SK-N-SH (cell line): ENCODE data around the gene ELAVL4. TPM values are rescaled to one million over a fixed set of nuclear protein-coding genes. Genes with fewer than 3 reads are reported as not detected.

Source experiments
- CTCF ChIA-PET: fragments of 300-600, 350-600 bp; formaldehyde crosslinking; extraction: SDS; loops from one replicate; lab custom pipeline; 2021; lab: Yijun Ruan, JAX
- POLR2A ChIA-PET: fragments of 350-600 bp; sonication (Branson Sonifier 250); formaldehyde crosslinking; extraction: SDS; loops from one replicate; lab custom pipeline; 2020; ENCODE audit warnings: antibody characterized with exemption, inconsistent platforms; lab: Yijun Ruan, JAX
- DNase-seq: peaks from one replicate; pipeline ENCODE4 v3.0.0; 2012
- H2AFZ ChIP-seq: fragments of 200-600 bp; sonication (generic); 2 replicates; pipeline ENCODE4 v1.8.1; 2016; ENCODE audit warnings: antibody characterized with exemption, mild to moderate bottlenecking, low read depth
- H3F3A ChIP-seq: fragments of 200-600 bp; sonication (generic); replicated peaks from 2 replicates; pipeline ENCODE3; 2016; ENCODE audit warnings: antibody characterized with exemption, mild to moderate bottlenecking; ENCODE audit not compliant: insufficient read depth
- H3K27ac ChIP-seq, 2 experiments: fragments of 200-500 bp in 1 of 2; fragments of 200-600 bp in 1 of 2; sonication (Bioruptor generic) in 1 of 2; sonication (generic), shearing (Covaris generic) in 1 of 2; 2 replicates each; pipeline versions ENCODE4 v1.5.1 to v1.6.1; 2014 to 2016; ENCODE audit warnings: low read depth in 2 of 2, inconsistent platforms in 1 of 2, low read length in 1 of 2, mild to moderate bottlenecking in 1 of 2, mixed read lengths in 1 of 2
- H3K27me3 ChIP-seq: fragments of 200-600 bp; sonication (generic), shearing (Covaris generic); 2 replicates; pipeline ENCODE4 v1.6.1; 2016; ENCODE audit warnings: mixed run types; ENCODE audit not compliant: insufficient read depth
- H3K36me3 ChIP-seq, 2 experiments: fragments of 200-500 bp in 1 of 2; fragments of 200-600 bp in 1 of 2; sonication (Bioruptor generic) in 1 of 2; sonication (generic) in 1 of 2; replicated peaks in 1 of 2; 2 replicates each; pipeline versions ENCODE3 to v1.5.1; 2014 to 2016; ENCODE audit warnings: low read length in 1 of 2, mild to moderate bottlenecking in 1 of 2; ENCODE audit not compliant: insufficient read depth in 2 of 2, control insufficient read depth in 1 of 2
- H3K4me1 ChIP-seq, 2 experiments: fragments of 200-500 bp in 1 of 2; fragments of 200-600 bp in 1 of 2; sonication (Bioruptor generic) in 1 of 2; sonication (generic), shearing (Covaris generic) in 1 of 2; 2 replicates each; pipeline versions ENCODE4 v1.5.1 to v1.6.1; 2014 to 2016; ENCODE audit warnings: low read depth in 1 of 2, low read length in 1 of 2, mixed run types in 1 of 2; ENCODE audit not compliant: insufficient read depth in 2 of 2, control insufficient read depth in 1 of 2
- H3K4me2 ChIP-seq: fragments of 200-600 bp; sonication (generic), shearing (Covaris generic); 2 replicates; pipeline ENCODE4 v1.6.1; 2017; ENCODE audit warnings: mixed run types
- H3K4me3 ChIP-seq, 2 experiments: fragments of 200-500 bp in 1 of 2; fragments of 200-600 bp in 1 of 2; sonication (Bioruptor generic) in 1 of 2; sonication (generic), shearing (Covaris generic) in 1 of 2; 2 replicates each; pipeline versions ENCODE4 v1.5.1 to v1.8.1; 2014 to 2016; ENCODE audit warnings: low read depth in 2 of 2, inconsistent platforms in 1 of 2, low read length in 1 of 2, mild to moderate bottlenecking in 1 of 2, mixed read lengths in 1 of 2, moderate library complexity in 1 of 2
- H3K79me2 ChIP-seq: fragments of 200-600 bp; sonication (generic); 2 replicates; pipeline ENCODE4 v1.8.1; 2017; ENCODE audit warnings: mild to moderate bottlenecking; ENCODE audit not compliant: insufficient read depth
- H3K9ac ChIP-seq: fragments of 200-600 bp; sonication (generic); 2 replicates; pipeline ENCODE4 v1.6.1; 2017; ENCODE audit warnings: mixed run types
- H3K9me2 ChIP-seq: fragments of 200-600 bp; sonication (generic); 2 replicates; pipeline ENCODE4 v1.6.1; 2017; ENCODE audit warnings: mixed run types
- H3K9me3 ChIP-seq: fragments of 200-600 bp; sonication (generic); 2 replicates; pipeline ENCODE4 v1.6.1; 2017; ENCODE audit warnings: mixed run types, mild to moderate bottlenecking, moderate library complexity
- H4K20me1 ChIP-seq: fragments of 200-600 bp; sonication (generic); 2 replicates; pipeline ENCODE4 v1.6.1; 2017; ENCODE audit warnings: mild to moderate bottlenecking, mixed run types; ENCODE audit not compliant: insufficient read depth
- FOSL2 ChIP-seq: IDR thresholded peaks from 2 replicates; pipeline ENCODE4 v1.4.0; 2012; ENCODE audit warnings: low read depth, mild to moderate bottlenecking, moderate library complexity, borderline replicate concordance
- GABPA ChIP-seq: IDR thresholded peaks from 2 replicates; pipeline ENCODE4 v1.4.0; 2012; ENCODE audit warnings: low read depth, mild to moderate bottlenecking
- GATA2 ChIP-seq: sonication (generic); formaldehyde crosslinking; IDR thresholded peaks from 2 replicates; pipeline ENCODE4 v1.5.0; 2020; ENCODE audit warnings: mild to moderate bottlenecking, missing genetic modification reagents
- MXI1 ChIP-seq: IDR thresholded peaks from 2 replicates; pipeline ENCODE4 v1.6.1; 2012; ENCODE audit warnings: mild to moderate bottlenecking, low read depth, low read length, improper control_type of control experiment
- NRF1 ChIP-seq: IDR thresholded peaks from 2 replicates; pipeline ENCODE4 v1.6.1; 2012; ENCODE audit warnings: low read depth, mild to moderate bottlenecking, low read length
- RAD21 ChIP-seq: IDR thresholded peaks from 2 replicates; pipeline ENCODE4 v1.6.1; 2012; ENCODE audit warnings: mild to moderate bottlenecking, low read length
- RCOR1 ChIP-seq: fragments of 150-350 bp; IDR thresholded peaks from 2 replicates; pipeline ENCODE4 v1.6.1; 2017; ENCODE audit warnings: antibody characterized with exemption, low read length
- SMC3 ChIP-seq: IDR thresholded peaks from 2 replicates; pipeline ENCODE4 v1.6.1; 2012; ENCODE audit warnings: low read depth, low read length, improper control_type of control experiment
- TAF1 ChIP-seq: IDR thresholded peaks from 2 replicates; pipeline ENCODE4 v1.6.1; 2012; ENCODE audit warnings: low read depth, mild to moderate bottlenecking, low read length, moderate library complexity, borderline replicate concordance
- TCF12 ChIP-seq: IDR thresholded peaks from 2 replicates; pipeline ENCODE4 v1.4.0; 2012
- TEAD4 ChIP-seq: IDR thresholded peaks from 2 replicates; pipeline ENCODE4 v1.4.0; 2012; ENCODE audit warnings: mild to moderate bottlenecking, borderline replicate concordance; ENCODE audit not compliant: insufficient read depth
- YY1 ChIP-seq: IDR thresholded peaks from 2 replicates; pipeline ENCODE4 v1.4.0; 2012; ENCODE audit warnings: low read depth, mild to moderate bottlenecking
- WGBS: methylation state at CpG from one replicate; pipeline ENCODE4 v1.1.6; 2017; ENCODE audit warnings: low lambda C conversion rate; 5-methylcytosine and 5-hydroxymethylcytosine counted together
- polyA plus RNA-seq, 3 experiments: library from polyadenylated mRNA; depleted of rRNA; stranded (reverse); fragments of >200 nt; gene quantifications; 2 replicates each; pipeline ENCODE4 v1.2.3, GENCODE V29; 2012
- TF ChIP-seq, protein P1 (sequence below): IDR thresholded peaks from 2 replicates; pipeline ENCODE4 v1.6.1; 2012; ENCODE audit warnings: mild to moderate bottlenecking, low read depth, low read length, moderate library complexity
- TF ChIP-seq, protein P2 (sequence below): IDR thresholded peaks from 2 replicates; pipeline ENCODE4 v1.4.0; 2012; ENCODE audit warnings: low read depth
- TF ChIP-seq, protein P3 (sequence below): IDR thresholded peaks from 2 replicates; pipeline ENCODE4 v1.4.0; 2012; ENCODE audit warnings: low read depth, borderline replicate concordance

Gene ELAVL4
- polyA plus RNA-seq, 1 of the 3 experiments (the other 2 are of a cell fraction): 2.7 TPM

DNA sequence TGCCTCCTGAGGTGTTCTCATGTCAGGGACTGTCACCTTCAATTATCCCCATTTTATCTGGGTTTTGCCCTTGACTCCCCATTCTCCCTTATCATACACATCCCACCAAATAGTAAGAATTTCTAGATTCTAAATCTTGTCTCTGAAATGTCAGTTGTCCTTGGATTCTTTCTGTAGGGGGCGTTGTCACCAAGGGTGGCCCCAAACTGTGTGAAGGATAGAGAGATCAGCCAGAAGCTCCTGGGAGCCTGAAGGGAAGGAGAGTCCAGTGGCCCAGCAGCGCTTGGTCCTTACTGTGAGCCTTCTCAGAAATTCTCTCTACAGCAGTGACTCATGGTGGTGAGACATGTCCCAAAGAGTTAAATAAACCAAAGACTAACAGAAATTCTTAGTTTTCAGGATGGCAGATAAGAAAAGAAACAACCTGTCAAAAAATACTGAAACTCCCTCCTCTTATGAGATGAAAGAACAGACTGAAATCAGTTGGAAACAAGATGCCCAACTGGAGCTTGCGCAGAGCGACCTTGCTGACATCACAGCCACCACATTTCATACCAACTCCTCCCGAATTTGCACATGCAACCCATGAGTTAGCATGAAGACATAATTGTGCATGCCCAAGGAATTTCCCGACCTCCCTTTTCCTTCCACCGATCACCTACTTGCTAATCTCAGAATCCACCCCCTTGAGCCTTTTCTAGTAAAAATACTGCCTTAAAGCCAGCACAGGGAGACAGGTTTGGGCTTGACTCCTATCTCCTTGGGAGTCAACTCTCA, 109.8 kb downstream of the ELAVL4 start:
- WGBS: 42% methylated on average over 7 of the region's 7 CpGs
- Histone ChIP-seq H3K27ac (no peak overlapping the region), H3K4me1 (no peaks in the 10 kb centered on the region), H3K9ac (no peak overlapping the region), H3K9me2 (no peaks in the 10 kb centered on the region), H4K20me1 (no peaks in the 10 kb centered on the region), H3K36me3 (no peaks in the 10 kb centered on the region), H3K4me3 (no peak overlapping the region), H3F3A (no peaks in the 10 kb centered on the region), H2AFZ (no peak overlapping the region), H3K9me3 (no peaks in the 10 kb centered on the region), H3K79me2 (no peaks in the 10 kb centered on the region), H3K27me3 (no peaks in the 10 kb centered on the region), H3K4me2 (no peak overlapping the region)
- TF ChIP-seq TCF12: no peak
- ChIA-PET POLR2A (no interaction called here), CTCF (no interaction called here)
- DNase-seq: no peak

DNA sequence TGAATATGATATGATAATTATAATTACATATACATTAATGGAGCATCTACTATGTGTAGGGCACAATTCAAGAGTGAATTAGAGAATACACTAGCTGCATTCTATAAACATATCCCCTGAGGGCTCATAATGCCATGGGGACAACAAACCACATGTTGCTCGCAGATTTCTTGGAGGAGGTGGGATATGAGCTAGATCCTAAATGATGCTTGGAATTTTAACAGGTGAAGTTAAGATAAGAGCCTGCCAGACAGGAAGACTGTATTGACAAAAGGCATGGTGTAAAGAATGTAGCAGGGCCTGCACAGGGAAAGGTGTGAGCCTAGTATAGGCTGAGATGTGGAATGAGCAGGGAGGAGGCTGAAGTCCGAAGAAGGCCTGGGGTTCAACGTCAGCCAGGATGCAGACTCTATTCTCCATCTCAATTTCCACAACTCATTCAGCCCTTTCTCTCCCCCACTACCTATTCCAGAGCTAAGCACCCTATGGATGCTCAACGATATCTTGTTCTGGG, 120.2 kb downstream of the ELAVL4 start:
- Histone ChIP-seq H3K9me3 (no peaks in the 10 kb centered on the region), H3K27ac (no peak overlapping the region), H3F3A (no peaks in the 10 kb centered on the region), H3K79me2 (no peaks in the 10 kb centered on the region), H2AFZ (no peak overlapping the region), H3K4me3 (no peak overlapping the region), H3K4me1 (peaks cover 0 to 24% of the 10 kb centered on the region in 2 experiments; a peak in 2 of 4 replicates), H3K4me2 (no peak overlapping the region), H3K9ac (no peak overlapping the region), H3K36me3 (no peaks in the 10 kb centered on the region), H3K9me2 (no peaks in the 10 kb centered on the region), H4K20me1 (no peaks in the 10 kb centered on the region), H3K27me3 (no peaks in the 10 kb centered on the region)
- 21% methylated on average over 4 of the region's 4 CpGs for WGBS
- TF ChIP-seq TEAD4 (no peak), SMC3 (no peak), YY1 (no peak)
- TF ChIP-seq, protein P1, sequence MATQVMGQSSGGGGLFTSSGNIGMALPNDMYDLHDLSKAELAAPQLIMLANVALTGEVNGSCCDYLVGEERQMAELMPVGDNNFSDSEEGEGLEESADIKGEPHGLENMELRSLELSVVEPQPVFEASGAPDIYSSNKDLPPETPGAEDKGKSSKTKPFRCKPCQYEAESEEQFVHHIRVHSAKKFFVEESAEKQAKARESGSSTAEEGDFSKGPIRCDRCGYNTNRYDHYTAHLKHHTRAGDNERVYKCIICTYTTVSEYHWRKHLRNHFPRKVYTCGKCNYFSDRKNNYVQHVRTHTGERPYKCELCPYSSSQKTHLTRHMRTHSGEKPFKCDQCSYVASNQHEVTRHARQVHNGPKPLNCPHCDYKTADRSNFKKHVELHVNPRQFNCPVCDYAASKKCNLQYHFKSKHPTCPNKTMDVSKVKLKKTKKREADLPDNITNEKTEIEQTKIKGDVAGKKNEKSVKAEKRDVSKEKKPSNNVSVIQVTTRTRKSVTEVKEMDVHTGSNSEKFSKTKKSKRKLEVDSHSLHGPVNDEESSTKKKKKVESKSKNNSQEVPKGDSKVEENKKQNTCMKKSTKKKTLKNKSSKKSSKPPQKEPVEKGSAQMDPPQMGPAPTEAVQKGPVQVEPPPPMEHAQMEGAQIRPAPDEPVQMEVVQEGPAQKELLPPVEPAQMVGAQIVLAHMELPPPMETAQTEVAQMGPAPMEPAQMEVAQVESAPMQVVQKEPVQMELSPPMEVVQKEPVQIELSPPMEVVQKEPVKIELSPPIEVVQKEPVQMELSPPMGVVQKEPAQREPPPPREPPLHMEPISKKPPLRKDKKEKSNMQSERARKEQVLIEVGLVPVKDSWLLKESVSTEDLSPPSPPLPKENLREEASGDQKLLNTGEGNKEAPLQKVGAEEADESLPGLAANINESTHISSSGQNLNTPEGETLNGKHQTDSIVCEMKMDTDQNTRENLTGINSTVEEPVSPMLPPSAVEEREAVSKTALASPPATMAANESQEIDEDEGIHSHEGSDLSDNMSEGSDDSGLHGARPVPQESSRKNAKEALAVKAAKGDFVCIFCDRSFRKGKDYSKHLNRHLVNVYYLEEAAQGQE: no peak
- ChIA-PET CTCF (no interaction called here), POLR2A (no interaction called here)
- no peak for DNase-seq

DNA sequence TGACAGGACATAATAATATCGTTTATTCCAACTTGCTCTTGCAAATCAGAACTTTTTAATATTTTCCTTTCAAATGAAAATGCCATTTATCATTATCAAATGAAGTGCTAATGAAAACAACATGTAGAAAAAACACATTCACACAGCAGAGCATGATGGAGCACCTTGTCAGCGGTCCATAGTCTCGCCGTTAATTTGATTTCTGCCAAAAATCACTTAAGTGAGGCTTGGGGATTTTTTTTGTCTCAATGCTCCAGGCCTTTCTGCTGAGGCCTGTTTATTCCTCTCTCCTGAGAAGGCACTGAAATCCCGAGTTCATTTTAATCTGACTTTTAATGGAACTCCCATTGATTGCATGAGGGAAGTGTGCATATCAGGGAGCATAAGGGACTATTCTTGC, 122.5 kb downstream of the ELAVL4 start:
- H3F3A ChIP-seq: no peaks in the 10 kb centered on the region
- peak; percentile 55 for DNase-seq
- H3K36me3 ChIP-seq: no peaks in the 10 kb centered on the region
- H3K4me2 ChIP-seq: no peak overlapping the region
- H3K27ac ChIP-seq: peak overlapping the region in 1 of 2 experiments; percentile 92; a peak in 2 of 4 replicates
- no peaks in the 10 kb centered on the region for H3K9me3 ChIP-seq
- H3K4me3 ChIP-seq: no peak overlapping the region
- no peak overlapping the region for H3K9ac ChIP-seq
- no peaks in the 10 kb centered on the region for H4K20me1 ChIP-seq
- ChIA-PET POLR2A (no interaction called here), CTCF (interaction anchor here (0.9 to 1.0 kb wide), 2 partner anchors 17 to 41 kb away, joined by 3 read pairs; no protein-coding TSS in a partner anchor)
- WGBS: 8% methylated on average over 5 of the region's 5 CpGs
- no peaks in the 10 kb centered on the region for H3K9me2 ChIP-seq
- H3K27me3 ChIP-seq: no peaks in the 10 kb centered on the region
- H2AFZ ChIP-seq: no peak overlapping the region
- peaks cover 0 to 24% of the 10 kb centered on the region in 2 experiments; a peak in 2 of 4 replicates for H3K4me1 ChIP-seq
- no peaks in the 10 kb centered on the region for H3K79me2 ChIP-seq
- TF ChIP-seq RCOR1 (peak; percentile 93), TCF12 (0 out of 2 replicates have a peak, but pooled peaks have one; percentile 10), NRF1 (no peak), MXI1 (no peak), FOSL2 (no peak), GATA2 (CRISPR knock-in tag) (peak; percentile 35; the same call in 1 of the 2 replicates), RAD21 (peak; percentile 23; the same call in 1 of the 2 replicates), TAF1 (no peak), GABPA (no peak)
- TF ChIP-seq, protein P2, sequence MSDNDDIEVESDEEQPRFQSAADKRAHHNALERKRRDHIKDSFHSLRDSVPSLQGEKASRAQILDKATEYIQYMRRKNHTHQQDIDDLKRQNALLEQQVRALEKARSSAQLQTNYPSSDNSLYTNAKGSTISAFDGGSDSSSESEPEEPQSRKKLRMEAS: no peak
- TF ChIP-seq, protein P3, sequence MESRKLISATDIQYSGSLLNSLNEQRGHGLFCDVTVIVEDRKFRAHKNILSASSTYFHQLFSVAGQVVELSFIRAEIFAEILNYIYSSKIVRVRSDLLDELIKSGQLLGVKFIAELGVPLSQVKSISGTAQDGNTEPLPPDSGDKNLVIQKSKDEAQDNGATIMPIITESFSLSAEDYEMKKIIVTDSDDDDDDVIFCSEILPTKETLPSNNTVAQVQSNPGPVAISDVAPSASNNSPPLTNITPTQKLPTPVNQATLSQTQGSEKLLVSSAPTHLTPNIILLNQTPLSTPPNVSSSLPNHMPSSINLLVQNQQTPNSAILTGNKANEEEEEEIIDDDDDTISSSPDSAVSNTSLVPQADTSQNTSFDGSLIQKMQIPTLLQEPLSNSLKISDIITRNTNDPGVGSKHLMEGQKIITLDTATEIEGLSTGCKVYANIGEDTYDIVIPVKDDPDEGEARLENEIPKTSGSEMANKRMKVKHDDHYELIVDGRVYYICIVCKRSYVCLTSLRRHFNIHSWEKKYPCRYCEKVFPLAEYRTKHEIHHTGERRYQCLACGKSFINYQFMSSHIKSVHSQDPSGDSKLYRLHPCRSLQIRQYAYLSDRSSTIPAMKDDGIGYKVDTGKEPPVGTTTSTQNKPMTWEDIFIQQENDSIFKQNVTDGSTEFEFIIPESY: no peak
